H1 (cell line): ENCODE results near the gene SNX24. TPM values are rescaled to one million over a fixed set of nuclear protein-coding genes. Genes with fewer than 3 reads are reported as not detected.

Experiments
- SIRT6 ChIP-seq: IDR thresholded peaks from one replicate; pipeline ENCODE4 v1.7.1; 2012; ENCODE audit warnings: low read length, inconsistent platforms
- polyA plus RNA-seq, 7 experiments: library from polyadenylated mRNA; depleted of rRNA in 3 of 7; stranded (reverse) in 5 of 7; unstranded in 2 of 7; fragments of >200 nt in 5 of 7; fragments of 200-250 nt in 2 of 7; gene quantifications; 1 replicate in 5 of 7; 2 replicates in 1 of 7; 4 replicates in 1 of 7; pipeline versions ENCODE4 v1.2.1 to v1.2.3, GENCODE V29; 2011 to 2013; ENCODE audit warnings: missing spikeins in 2 of 7, mixed read lengths in 2 of 7
- total RNA-seq: library from RNA; stranded (reverse); fragmentation: NEBNext Ultra II Directional; extraction: Animal tissue kit (Norgen Biotek cat#: 25700); gene quantifications from 2 replicates; pipeline ENCODE4 v1.2.1, GENCODE V29; 2021

Gene SNX24
- total and polyA plus RNA-seq, 2 of the 8 experiments (the other 6 are each of a cell fraction or from before 2014, with no cell fraction given) = 7.3 to 14.3 TPM

GRCh38 chr5:122977319-122977718 is 131.9 kb downstream of the SNX24 start (continued):
- TF ChIP-seq SIRT6 = no peak
- TF ChIP-seq, all 59 proteins: peak for 0
